NOMO-1 treated with DMSO at 0.1 percent for 48 hours (cell line): Measurements from ENCODE around the gene PDE4D.

Source experiments
- DNase-seq: peaks from one replicate; lab custom pipeline; 2025; ENCODE audit not compliant: unreplicated experiment; lab: John Stamatoyannopoulos, UW

Gene PDE4D

GRCh38 chr5:59893429-59894227, at the start of gene PDE4D:
PDE4D (minus strand) TSS chr5:59893726.
- DNase-seq = no peak

GRCh38 chr5:59937633-59938032, 44.1 kb upstream of the PDE4D start:
- DNase-seq = no peak

- no peak for DNase-seq
Observed at GRCh38 chr5:59923465-59923864, 29.9 kb upstream of the PDE4D start.

GRCh38 chr5:59922220-59922619, 28.7 kb upstream of the PDE4D start:
- DNase-seq = no peak

GRCh38 chr5:59921816-59922215, 28.3 kb upstream of the PDE4D start:
- no peak for DNase-seq

- no peak for DNase-seq
Observed at GRCh38 chr5:59919484-59919883, 26.0 kb upstream of the PDE4D start.

GRCh38 chr5:59917121-59917520, 23.6 kb upstream of the PDE4D start:
- DNase-seq = no peak

- no peak for DNase-seq
Observed at GRCh38 chr5:59905188-59905587, 11.7 kb upstream of the PDE4D start.

- no peak for DNase-seq
Observed at GRCh38 chr5:59897075-59897474, 3.5 kb upstream of the PDE4D start.

GRCh38 chr5:59891962-59892643, 1.4 kb downstream of the PDE4D start:
- DNase-seq = no peak

GRCh38 chr5:59887274-59887673, 6.3 kb downstream of the PDE4D start:
- DNase-seq = no peak

GRCh38 chr5:59874675-59875074, 18.9 kb downstream of the PDE4D start:
- DNase-seq = no peak

- no peak for DNase-seq
Observed at GRCh38 chr5:59873113-59873512, 20.4 kb downstream of the PDE4D start.

GRCh38 chr5:59866661-59867060, 26.9 kb downstream of the PDE4D start:
- no peak for DNase-seq

- no peak for DNase-seq
Observed at GRCh38 chr5:59864718-59865117, 28.8 kb downstream of the PDE4D start.

GRCh38 chr5:59863777-59864176, 29.7 kb downstream of the PDE4D start:
- no peak for DNase-seq

- DNase-seq = no peak
Observed at GRCh38 chr5:59856358-59856757, 37.2 kb downstream of the PDE4D start.

- no peak for DNase-seq
Observed at GRCh38 chr5:59850766-59851165, 42.8 kb downstream of the PDE4D start.

GRCh38 chr5:59847586-59847985, 45.9 kb downstream of the PDE4D start:
- DNase-seq = no peak

GRCh38 chr5:59845730-59846129, 47.8 kb downstream of the PDE4D start:
- no peak for DNase-seq

GRCh38 chr5:59843511-59844213, 49.9 kb downstream of the PDE4D start:
- no peak for DNase-seq

- DNase-seq = peak; percentile 16
Observed at GRCh38 chr5:59842999-59843398, 50.5 kb downstream of the PDE4D start.
